A549 (cell line): ENCODE data around the gene SLC44A2.

ENCODE experiments used
- CTCF ChIP-seq: fragments of >200 bp; sonication (Bioruptor Twin); formaldehyde crosslinking; IDR thresholded peaks from 3 replicates; pipeline ENCODE4 v1.5.1; 2016
- EHMT2 ChIP-seq: fragments of 200-600 bp; sonication (generic); IDR thresholded peaks from 2 replicates; pipeline ENCODE4 v1.6.1; 2016; ENCODE audit warnings: antibody characterized with exemption, low read depth, mild to moderate bottlenecking, moderate library complexity
- FOSB ChIP-seq: fragments of 250-450 bp; sonication (Bioruptor Pico); IDR thresholded peaks from 2 replicates; pipeline ENCODE4 v1.5.0; 2020; ENCODE audit warnings: mild to moderate bottlenecking, moderate library complexity
- NPAS2 ChIP-seq: fragments of 250-450 bp; sonication (Bioruptor Pico); IDR thresholded peaks from 2 replicates; pipeline ENCODE4 v1.8.0; 2022; ENCODE audit warnings: mild to moderate bottlenecking, moderate library complexity, borderline replicate concordance
- RAD21 ChIP-seq, 2 experiments: fragments of >200 bp in 1 of 2; sonication (Bioruptor Twin) in 1 of 2; formaldehyde crosslinking in 1 of 2; IDR thresholded peaks in 1 of 2; conservative IDR thresholded peaks in 1 of 2; 2 replicates in 1 of 2; 3 replicates in 1 of 2; pipeline ENCODE4 v1.6.1; 2012 to 2018; ENCODE audit warnings: inconsistent platforms in 1 of 2
- RFX5 ChIP-seq: fragments of 450-650 bp; IDR thresholded peaks from 2 replicates; pipeline ENCODE4 v1.7.1; 2014; ENCODE audit warnings: antibody characterized with exemption, mild to moderate bottlenecking, moderate library complexity

- TF ChIP-seq EHMT2 (no peak), CTCF (no peak), RAD21 (conservative IDR thresholded peaks at IDR 0.05 in 1 of 2, IDR thresholded peaks at IDR 0.05 in 1 of 2) (no peak), NPAS2 (CRISPR knock-in tag) (no peak), RFX5 (no peak), FOSB (no peak)
These were observed 14.5 kb downstream of the SLC44A2 start for GRCh38 chr19:10639836-10640235.
